Activated CD4-positive, alpha-beta T cell treated with anti-CD3 and anti-CD28 coated beads, Interleukin-2, Interleukin-4, amounts not matched to agents 100 ng/mL and 50 ng/mL, durations not matched to agents 16 hours and 8 hours (primary cell): ENCODE data around the gene WDR77.
A peak's percentile ranks its signal among the peaks of the same experiment; 100 is the strongest.

ENCODE experiments used
- DNase-seq: peaks from one replicate; pipeline ENCODE4 v3.0.0-alpha.2; 2020; ENCODE audit warnings: low spot score

WDR77 gene

GRCh38 chr1:111448918-111449702 lies at the start of gene WDR77, which contains the start of gene ATP5PB:
Gene WDR77, minus strand, starts transcription at chr1:111449256. Its CDS starts 87 bp downstream, at chr1:111449169.
Gene ATP5PB, plus strand, starts transcription at chr1:111449464. Its CDS starts 78 bp downstream, at chr1:111449542.
- DNase-seq: peak; percentile 99

DNA sequence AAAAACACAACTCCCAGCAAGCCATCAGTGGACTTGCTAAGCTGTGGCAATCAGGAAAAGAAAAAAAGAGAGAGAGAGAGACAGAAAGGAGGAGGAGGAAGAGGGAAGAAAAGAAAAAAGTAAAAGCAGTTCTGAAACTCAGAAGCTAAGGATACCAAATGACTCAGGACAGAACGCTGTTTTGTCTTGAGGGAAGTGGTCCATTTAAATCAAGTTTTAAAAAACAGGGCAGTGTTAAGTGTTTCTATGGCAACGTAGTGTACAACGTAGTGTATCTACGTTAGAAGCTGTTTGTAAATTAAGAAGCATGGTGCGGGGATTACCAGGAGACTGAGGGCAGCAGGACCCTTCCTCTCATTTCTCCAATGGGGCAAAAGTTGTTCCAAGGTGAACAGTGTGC lies 48.5 kb upstream of the WDR77 start:
- DNase-seq: peak; percentile 34

GRCh38 chr1:111496398-111496797 lies 47.3 kb upstream of the WDR77 start:
- DNase-seq: peak; percentile 54

DNA sequence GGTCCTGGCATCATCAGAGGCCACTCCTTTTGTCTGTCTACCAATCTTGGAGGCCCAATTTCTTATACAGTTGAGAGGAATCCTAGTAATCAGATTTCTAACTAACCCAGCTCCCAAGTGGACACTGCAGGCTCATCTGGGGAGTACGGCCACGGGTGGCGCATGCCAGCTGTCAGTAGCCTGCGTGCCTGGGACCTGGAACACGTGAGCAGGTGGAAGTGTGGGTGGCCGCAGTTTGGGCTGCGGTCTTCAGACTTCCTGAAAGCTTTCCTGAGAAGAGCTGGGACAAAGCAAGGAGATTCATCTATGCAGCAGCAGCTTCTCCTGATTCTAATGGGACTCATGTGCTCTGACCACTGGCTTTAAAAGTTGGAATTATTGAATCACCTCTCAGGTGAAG lies 42.0 kb upstream of the WDR77 start:
- DNase-seq: no peak

- no peak for DNase-seq
These were observed 41.2 kb upstream of the WDR77 start for GRCh38 chr1:111490220-111490619.

- no peak for DNase-seq
These were observed 40.5 kb upstream of the WDR77 start for GRCh38 chr1:111489604-111490003.

DNA sequence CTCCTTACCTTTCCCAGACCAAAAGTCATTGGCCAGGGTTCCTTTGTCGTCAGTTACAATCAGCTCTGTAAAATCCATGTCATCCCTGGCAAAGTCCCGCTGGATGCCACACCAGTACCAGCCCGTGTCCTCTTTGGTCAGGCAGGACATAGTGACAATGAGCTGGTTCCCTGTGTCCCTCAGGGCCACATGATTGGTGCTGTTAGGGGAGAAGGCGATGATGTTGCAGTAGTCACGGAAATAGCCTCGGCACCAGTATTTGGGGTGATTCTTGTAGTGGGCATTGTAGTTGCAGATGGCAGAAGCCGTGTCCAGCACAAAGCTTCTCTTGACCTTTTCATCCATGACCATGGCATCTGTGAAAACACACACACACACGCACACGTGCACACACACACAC lies 39.6 kb upstream of the WDR77 start:
- DNase-seq: no peak

- DNase-seq: no peak
These were observed 38.1 kb upstream of the WDR77 start for GRCh38 chr1:111487133-111487532.

- DNase-seq: no peak
These were observed 37.4 kb upstream of the WDR77 start for GRCh38 chr1:111486431-111486830.

- DNase-seq: no peak
These were observed 35.5 kb upstream of the WDR77 start for GRCh38 chr1:111484391-111485026.

DNA sequence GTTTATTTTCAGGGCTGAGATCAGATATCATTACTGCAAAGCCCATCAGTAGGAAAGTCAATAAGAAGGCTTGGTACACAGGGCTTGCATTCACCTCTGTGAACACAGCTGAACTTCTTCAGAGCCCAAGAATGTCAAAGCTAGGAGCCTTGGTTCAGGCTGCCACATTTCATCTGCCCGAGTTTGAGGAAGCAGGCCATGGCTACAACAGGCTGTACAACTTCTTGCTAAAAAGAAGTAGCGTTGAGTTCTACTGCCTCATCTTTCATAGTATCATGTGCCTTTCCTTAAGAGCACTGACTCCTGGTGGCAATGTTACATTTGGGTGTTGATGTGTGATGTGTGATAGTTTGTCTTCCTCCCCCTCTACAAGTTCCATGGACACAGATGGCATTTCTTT lies 34.8 kb upstream of the WDR77 start:
- DNase-seq: no peak

DNA sequence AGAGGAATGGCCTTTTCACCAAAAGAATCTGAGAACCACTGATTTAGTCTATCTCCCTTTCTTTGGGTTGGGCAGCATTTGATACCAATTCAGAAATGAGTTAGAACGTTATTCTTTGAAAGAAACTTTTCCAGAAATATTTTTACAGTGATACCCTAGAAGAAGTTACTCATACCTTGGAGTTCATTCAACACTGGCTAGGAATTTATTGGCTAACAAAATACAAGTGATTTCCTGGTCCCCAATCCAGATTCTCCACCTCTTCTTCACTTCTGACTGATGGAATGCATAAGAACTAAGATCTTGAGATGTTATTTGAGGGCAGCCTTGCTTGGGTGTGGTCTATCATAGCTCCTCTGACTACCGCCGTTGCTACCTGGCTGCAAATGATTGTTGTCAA lies 34.1 kb upstream of the WDR77 start:
- DNase-seq: no peak

DNA sequence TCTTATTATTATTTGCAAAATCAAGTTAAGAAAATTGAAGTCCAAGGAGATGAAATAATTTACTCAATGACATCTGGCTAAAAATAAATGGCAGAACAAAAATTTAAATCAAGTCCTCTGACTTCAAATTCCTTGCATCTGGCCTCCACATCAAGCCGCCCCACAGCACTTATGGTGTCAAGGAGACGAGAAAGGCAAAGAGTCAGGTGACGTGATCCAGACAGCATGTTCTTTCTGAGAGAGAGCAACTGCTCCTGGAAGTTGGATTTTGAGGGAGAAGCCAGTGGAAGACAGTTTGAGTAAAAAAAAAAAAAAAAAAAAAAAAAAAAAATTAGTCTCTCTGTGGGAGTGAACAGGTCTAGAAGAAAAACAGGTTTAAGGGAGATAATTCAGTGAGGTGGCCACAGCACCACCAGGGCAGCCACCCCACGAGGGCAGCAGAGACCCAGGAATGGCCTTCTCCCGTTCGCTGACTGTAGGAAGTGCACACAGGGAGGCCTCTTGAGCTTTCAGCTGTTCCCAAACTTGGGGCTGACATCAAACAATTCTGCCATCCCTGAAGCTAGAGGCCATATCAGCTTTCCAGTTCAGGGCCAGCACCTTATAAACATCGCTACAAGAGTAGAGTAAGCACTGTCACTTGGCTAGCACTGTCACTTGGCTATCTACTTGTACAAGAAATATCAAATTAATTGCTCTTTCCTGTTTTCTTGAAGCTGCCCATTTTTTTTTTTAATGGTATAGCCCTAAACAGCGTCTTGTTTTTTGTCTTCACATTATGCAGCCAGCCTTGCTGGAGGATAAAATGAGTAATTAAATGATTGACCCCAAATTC lies 32.5 kb upstream of the WDR77 start:
- peak; percentile 49 for DNase-seq

GRCh38 chr1:111480674-111481073 lies 31.6 kb upstream of the WDR77 start:
- DNase-seq: no peak

DNA sequence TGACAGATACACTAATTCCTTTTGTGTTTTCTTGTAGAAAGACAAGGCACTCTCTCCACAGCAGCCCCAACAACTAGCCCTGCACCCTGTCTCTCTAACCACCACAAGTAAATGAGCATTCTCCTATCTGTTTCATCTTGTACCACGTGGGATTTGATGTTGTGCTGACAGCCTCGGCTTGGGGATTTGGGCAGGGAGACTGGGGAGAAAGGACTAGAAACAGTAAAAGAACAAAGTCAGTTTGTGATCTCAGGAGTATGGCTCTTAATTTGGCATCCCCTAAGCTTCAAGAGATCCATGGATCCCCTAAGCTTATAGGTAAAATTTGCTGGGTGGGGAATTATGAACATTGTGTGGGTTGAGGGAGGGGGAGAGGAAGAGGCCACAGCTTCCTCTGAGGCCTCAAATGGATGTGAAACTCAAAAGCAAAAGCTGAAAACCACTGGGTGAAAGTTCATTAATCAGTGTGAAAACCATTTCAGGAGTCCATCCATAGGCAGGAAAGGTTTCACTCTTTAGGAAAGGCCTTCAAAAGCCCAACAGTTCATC lies 27.8 kb upstream of the WDR77 start:
- DNase-seq: peak; percentile 53

DNA sequence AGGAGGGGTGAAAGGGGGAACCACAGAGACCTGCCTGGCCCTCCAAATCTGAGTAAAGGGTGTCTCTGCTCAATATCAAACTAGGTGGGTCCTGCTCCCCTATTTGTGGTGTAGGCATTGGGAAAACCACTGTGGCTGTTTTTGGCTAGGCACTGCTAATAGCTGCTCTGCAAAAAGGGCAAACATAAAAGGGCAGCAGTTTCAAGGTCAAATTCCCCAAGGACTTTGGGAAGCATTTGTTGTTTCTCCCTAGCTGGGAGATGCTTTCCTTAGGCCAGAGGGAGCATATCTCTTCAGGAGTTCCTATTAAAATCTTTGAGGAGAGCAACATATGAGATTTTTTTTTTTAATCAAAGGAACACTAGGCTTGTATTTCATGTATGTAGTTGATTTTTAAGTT lies 27.2 kb upstream of the WDR77 start:
- DNase-seq: no peak

DNA sequence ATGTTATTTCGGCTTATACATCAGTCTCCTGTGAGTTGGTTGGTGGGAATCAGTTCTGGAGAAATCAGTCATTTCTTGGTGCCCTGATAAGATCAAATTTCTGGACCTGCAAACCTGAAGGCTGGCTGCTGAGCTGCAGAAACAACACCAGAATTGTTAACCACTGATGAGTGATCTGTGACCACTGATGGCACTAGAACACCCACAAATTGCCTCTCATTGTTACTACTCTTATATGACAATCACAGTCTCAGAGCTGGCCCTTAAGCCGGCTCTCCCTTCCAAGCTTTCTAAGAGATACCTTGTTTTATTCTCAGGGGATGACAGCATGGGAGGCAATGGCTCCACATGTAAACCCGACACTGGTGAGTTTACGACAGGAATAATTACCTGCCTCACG lies 26.6 kb upstream of the WDR77 start:
- peak; percentile 91 for DNase-seq

- DNase-seq: no peak
These were observed 25.5 kb upstream of the WDR77 start for GRCh38 chr1:111474521-111474920.

DNA sequence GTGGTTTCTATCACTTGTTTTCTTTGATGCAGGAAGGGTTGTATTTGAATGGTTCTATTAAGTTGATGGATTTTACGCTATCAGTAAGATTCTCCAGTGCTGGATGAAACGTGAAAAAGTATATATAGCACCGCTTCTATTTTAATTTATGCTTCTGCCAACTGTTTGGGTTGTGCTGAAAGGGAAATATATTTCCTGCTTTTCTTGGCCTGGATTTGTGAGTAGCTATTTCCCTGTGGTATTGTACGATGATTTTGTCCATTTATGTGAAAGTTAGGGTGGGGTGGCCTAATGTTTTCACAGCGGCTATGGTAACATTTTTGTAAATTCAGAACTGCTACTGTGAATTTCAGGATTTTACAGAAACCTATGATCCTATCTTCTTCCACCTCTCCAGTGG lies 25.1 kb upstream of the WDR77 start:
- DNase-seq: no peak

GRCh38 chr1:111471538-111471937 lies 22.5 kb upstream of the WDR77 start:
- DNase-seq: no peak

DNA sequence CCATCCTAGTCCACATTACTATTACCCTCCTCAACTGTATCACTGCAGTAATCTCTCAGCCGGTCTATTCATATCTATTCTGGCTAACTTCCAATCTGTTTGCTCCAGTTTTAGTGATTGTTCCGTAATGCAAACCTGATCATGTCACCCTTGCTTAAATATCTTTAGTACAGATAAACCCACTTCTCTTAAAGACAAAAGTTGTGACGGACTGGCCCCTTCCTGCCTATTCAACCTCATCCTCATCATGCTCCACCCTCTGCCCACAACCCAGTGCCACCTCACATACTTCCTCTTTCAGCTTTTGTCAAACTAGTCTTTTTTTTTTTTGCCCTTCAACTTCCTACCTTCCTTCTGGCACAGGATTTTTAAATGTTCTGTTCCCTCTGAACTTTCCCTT lies 22.0 kb upstream of the WDR77 start:
- DNase-seq: peak; percentile 80

- no peak for DNase-seq
These were observed 21.5 kb upstream of the WDR77 start for GRCh38 chr1:111470596-111470995.
